CD1c-positive myeloid dendritic cell (primary cell): ENCODE results near the gene MYADML2.
A peak's percentile ranks its signal among the peaks of the same experiment; 100 is the strongest.

Source experiments
- DNase-seq: peaks from one replicate; pipeline ENCODE4 v3.0.0-alpha.2; 2016; ENCODE audit errors: extremely low spot score

MYADML2 gene

DNA sequence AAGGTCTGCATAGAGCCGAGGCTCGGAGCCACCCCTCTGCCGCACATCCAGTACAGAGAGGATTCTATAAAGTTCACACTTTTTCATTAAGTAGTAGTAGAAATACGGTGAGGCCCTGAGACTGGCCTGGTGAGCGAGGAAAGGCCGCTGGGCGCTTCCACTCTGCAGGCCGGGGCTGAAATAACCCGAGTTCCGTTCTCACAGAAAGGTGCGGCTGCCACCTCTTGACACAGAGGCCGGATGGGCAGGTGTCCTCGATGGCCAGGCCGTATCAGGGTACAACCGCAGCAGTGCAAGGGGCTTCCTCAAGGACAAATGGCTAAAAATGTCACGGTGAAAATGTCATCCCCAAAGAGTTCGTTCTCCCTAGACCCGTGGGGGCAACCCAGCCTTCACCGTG is 35.1 kb downstream of the MYADML2 start:
- no peak for DNase-seq

- DNase-seq, result peak; percentile 93
Observed at GRCh38 chr17:81911277-81911961, 35.6 kb downstream of the MYADML2 start, which contains the start of gene PCYT2. PCYT2 (minus strand) TSS chr17:81911399; CDS start chr17:81911355, 44 bp downstream.

DNA sequence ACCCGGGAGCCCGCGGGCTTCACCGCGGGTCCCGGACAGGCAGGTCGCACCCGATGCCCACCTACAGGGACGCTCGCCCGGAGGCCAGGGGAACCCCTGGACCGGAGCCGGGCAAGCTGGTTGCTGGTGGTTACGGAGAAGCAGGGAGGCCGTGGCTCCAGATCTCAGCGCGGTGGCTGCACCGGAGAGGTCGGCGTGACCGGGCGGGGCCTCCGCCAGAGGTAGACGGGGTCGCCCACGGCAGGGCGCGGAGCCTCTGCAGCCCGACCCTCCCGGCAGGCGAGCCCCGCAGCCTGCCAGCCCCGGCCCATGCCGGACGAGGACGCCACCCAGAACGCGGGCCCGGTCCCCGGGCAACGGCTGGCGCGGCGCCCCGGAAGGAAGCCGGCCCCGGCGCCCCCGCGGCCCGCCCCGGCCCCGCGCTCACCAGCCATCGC is 36.2 kb downstream of the MYADML2 start:
- no peak for DNase-seq

DNA sequence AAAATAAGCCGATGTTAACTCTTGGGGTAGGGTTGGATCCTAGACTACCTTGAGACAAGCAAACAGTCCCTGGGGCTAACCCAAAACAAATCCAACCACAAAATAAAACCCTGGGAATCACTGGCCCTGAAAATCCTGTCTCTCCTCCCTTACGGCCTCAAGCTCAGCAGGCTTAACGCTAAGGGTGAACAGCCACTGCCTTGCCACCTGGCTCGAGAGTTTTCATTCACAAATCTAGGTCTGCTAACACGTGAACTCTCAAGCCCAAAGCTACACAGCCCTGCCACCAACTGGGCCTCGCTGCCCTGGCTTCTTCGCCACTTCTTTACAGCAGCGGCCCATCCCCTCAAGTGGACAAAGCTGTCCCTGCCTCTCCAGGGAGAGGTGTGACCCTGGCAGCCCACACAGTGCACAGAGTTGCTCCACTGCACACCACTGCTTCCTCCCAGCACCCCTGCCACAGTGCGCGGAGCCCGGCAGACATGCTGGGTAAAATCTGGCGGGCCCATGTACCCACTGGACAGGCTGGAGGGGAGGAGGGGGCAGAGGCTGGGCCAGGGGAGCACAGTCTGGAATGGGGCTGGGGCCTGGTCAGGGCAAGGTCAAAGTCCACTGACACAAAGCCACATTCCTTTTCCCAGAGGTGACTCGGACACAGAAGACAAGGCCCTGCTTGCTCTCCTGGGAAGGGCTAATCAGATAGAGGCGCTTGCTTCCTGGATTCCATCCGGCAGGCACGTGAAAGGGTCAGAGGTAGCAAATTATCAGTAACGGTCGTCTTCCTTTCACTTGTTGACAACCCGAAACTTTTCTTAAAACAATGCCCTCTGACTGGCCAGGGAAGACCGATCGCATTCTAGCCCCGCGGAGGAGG is 36.8 kb downstream of the MYADML2 start:
- DNase-seq, result no peak

- DNase-seq, result no peak
Observed at GRCh38 chr17:81909231-81909630, 37.8 kb downstream of the MYADML2 start.

GRCh38 chr17:81908793-81909192 is 38.2 kb downstream of the MYADML2 start:
- no peak for DNase-seq

DNA sequence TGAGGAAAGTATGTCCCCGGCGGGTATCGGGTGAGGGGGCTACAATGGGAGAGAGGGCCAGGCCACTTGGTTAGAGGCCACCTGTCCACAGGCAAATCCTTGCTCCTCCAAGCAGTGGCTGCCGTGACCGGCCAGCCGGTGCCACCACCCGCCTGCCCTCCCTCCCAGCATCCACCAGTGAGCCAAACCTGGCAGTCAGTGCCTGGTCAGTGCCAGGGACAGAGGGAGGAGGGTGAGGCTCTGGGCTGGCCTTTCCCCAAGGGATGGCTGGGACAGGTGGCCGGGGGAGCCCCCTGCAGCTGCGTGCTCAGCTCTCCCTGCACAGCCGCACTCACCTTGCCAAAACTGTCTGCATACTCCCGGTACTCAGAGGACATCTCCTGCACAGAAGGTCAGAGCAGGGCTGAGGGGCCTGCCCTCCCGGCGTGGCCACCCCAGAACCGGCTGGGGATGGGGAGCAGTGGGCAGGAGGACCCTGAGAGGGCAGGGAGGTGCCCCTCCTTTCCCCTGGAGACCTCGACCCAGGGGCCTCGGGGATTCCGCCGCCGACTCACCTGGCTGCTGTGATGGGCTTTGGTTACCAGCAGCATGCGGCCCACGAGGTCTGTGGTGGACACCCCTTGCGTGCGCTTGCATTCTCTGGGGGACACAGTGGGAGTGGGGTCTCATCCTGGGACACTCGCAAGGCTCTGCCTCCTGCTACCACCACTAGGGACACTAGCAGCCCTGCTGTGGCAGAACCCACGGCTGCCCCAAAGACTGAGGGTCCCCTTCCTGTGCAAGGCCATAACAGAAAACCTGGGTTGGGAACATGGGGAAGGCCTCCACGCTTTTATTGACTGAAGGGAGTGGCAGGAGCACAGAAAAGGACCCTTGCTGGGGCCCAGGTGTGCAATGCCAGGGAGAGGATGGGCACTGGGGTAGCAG is 39.6 kb downstream of the MYADML2 start:
- DNase-seq, result no peak

GRCh38 chr17:81906476-81907218 is 40.4 kb downstream of the MYADML2 start:
- no peak for DNase-seq

- no peak for DNase-seq
Observed at GRCh38 chr17:81905993-81906392, 41.0 kb downstream of the MYADML2 start.

DNA sequence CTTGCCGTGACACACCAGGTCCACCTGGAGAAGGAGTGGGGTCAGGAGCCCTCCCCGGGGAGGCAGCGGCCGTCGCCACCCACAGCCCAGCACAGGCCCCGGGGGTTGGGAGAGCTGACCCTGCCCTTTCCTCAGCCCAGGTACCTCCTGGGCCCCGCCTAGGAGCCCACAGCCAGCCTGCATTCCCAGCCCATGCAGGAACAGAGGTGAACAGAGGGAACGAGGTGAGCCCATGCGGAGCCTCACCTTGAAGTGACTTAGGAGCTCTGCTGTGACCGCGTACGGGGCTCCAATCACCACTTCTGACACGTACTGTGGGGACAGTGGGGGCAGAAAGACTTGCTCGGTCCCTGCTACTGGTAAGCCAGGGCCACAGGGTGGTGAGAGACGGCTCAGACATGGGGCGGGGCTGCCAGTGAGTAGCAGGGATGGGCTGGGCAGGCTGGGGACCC is 41.6 kb downstream of the MYADML2 start:
- DNase-seq, result no peak

GRCh38 chr17:81904600-81905423 is 42.2 kb downstream of the MYADML2 start:
- no peak for DNase-seq

DNA sequence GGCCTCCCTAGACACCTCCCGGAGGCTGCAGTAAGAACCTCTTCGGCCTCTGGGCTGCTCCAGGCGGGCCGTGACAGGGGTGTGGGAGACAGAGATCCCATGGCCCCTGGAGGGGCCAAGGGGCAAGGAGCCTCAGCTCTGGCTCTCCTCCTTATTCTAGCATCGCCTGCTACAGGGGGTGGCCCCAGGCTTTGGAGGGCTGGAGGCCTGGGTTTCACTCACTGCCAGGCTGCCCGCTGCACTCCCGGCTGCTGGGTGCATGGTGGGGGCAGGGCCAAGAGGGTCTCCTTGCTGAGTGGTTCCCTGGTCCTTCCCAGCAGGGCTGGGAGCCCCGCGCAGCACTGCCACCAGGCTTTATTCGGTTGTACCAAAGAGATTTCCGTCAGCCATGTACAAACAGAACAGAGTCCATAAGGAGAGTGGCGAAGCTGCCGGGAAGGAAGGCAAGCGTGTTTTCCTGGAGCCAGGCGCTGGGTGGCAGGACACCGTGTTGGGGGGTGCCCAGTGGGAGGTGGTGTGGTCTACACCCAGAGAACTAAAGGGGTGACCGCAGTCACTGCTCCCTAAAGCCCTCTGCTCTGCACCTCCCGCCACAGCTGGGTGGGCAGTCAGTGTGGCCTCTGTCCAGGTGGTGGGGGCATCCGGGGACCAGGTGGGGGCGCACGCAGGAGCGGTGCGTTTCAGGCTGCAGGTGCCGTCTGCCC is 43.0 kb downstream of the MYADML2 start:
- DNase-seq, result no peak

DNA sequence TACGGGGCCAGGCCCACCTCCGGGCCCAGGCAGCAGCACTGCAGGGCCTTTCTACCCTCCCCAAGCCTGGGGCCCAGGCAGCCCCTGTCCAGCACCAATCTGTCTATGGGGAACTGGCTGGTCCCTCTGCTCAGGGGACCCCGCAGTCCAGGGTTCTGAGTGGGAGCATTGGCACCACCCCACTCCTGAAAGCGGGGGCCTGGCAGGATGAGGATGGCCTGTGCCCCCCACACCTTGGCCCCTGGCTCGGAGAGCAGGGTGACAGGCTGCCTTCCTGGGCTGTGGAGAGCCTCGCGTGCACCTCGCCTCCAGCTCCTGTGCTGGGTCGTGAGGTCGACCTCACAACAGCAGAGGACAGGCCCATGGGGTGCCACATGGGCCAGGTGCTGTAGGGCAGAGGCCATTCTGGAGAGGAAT is 43.6 kb downstream of the MYADML2 start:
- DNase-seq, result no peak

DNA sequence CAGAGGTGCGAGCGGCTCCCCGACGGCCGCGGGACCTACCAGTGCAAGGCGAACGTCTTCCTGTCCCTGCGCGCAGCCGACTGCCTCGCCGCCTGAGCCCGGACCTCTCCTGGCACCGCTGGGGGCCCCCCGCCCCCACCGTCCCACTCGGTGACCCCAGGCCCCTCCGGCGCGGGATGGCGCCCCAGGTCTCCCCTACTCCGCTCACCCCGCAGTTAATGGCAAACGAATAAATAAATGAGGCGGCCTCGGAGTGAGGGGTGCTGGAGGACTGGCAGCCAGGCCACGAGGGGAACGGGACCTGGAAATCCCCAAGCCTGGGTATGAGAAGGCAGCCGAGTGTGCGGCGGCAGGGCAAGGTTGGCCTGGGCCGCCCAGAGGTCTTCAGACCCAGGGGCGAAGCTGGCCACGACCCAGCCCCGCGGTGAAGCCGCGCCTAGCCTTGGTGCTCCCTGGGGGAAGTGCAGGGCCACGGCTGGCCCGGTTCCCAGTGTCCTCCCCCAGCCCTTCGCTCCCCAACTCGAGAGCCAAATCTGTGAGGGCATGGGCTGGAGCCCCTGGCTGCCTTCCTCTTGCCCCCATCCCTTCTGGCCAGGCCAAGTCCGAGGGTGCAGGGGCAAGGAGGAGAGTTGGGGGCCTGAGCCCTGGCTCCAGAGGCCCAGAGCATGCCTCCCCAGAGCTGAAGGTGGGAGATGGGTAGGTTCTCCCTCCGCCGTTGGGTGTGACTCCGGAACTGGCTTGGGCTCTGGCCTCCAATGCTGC is 44.2 kb downstream of the MYADML2 start:
- DNase-seq, result no peak

DNA sequence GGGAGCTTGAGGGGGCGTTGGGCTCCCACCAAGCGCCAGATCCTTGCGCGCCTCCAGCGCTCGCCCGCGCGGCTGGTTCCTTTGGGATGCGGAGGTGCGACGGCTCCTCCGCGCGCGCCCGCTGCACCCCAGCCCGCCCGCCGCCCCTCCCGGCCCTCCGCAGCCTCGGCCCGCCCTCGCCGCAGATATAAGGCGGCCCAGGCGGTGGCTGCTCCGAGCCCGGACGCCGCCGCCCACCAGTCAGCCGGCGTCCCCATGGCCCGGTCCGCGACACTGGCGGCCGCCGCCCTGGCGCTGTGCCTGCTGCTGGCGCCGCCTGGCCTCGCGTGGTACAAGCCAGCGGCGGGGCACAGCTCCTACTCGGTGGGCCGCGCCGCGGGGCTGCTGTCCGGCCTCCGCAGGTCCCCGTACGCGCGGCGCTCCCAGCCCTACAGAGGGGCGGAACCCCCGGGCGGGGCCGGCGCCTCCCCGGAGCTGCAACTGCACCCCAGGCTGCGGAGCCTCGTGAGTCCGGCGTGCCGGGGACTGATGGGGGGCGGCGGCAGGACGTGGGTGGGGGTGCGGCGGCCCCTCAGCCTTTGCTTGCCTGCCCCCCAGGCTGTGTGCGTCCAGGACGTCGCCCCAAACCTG is 44.9 kb downstream of the MYADML2 start, which contains the start of gene NPB:
Gene NPB (plus strand): TSS at position 216 of the 630 bp plus-strand sequence. CDS start 40 bp downstream, at position 256.
- DNase-seq, result peak; percentile 52

DNA sequence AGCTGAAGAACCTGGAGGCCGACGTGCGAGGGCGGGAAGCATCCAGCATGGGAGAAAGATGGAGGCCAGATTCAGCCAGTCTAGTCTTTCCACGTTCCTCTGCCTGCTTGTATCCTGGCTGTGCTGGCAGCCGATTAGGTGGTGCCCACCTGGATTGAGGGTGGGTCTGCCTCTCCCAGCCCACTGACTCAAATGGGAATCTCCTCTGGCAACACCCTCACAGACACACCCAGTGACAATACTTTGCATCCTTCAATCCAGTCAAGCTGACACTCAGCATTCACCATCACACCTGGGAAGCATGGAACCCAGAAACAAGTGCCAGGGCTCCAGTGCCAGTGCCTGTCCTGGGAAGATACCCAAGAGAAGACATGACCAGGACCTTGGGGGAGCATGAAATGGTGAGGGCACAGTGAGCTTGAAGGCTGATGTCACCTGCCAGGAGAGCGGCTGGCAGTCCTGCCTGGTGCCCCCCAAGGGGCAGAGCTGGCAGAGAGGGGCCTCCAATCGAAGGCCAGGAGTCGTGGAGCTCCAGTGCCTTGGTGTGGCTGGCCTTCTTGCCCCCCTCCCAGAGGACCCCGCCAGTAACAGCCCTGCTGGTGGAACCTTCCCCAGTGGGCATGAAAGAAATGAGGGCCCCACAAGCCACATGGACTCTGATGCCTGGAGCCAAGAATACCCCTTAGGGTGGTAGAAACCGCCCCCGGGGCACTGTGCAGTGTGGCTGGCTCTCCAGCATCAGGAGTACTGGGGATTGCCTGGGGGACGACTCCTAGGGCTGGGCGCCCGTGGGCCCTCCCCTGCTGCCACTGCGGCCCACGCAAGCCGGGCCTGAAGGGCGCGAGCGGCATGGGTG is 45.6 kb downstream of the MYADML2 start:
- DNase-seq, result no peak

DNA sequence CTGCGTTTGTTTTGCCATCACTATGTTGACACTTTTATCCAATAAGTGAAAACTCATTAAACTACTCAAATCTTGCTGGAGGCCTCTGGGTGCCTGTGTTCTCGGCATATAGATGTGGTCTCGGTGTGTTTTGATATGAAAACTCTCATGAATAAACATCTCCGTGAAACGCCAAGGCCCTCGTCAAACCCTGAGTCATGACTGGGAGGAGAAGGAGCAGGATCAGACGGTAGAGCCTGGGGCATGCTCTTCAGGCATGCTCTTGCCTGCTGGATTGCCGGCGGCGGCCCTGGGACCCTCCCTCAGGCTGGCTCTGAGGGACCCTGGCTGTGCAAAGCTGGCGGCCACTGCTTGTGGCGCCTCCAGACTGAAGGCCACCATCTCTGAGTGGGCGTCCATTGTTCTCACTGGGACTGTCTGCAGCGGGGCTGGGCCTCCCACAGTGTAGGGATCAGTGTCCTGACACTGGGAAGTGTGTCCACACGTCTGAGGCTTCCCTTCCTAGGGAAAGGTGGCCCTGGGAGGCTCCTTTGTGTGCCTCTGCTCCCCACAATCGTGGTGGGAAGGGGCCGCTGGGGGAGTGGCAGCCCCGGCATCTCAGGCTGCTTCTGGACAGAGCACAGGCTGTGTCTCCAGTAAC is 46.7 kb downstream of the MYADML2 start:
- no peak for DNase-seq
